Neural cell (in vitro differentiated cells): Measurements from ENCODE around the gene MCCC1. TPM values are rescaled to one million over a fixed set of nuclear protein-coding genes. Genes with fewer than 3 reads are reported as not detected.

ENCODE experiments used
- H2AFZ ChIP-seq: fragments of 200-600, 300-800 bp; sonication (generic), shearing (Covaris generic); 2 replicates; pipeline ENCODE4 v1.6.0; 2014; ENCODE audit warnings: low read depth, mild to moderate bottlenecking, antibody characterized with exemption, low read length, moderate library complexity
- H3F3A ChIP-seq: fragments of 200-600 bp; shearing (Covaris generic); 2 replicates; pipeline ENCODE4 v1.6.1; 2016; ENCODE audit warnings: mild to moderate bottlenecking, moderate library complexity, mixed read lengths, antibody characterized with exemption, low read length; ENCODE audit not compliant: insufficient read depth, poor library complexity, severe bottlenecking
- H3K27ac ChIP-seq: fragments of 200-600, 300-800 bp; sonication (generic), shearing (Covaris generic); 2 replicates; pipeline ENCODE4 v1.5.1; 2014; ENCODE audit warnings: mild to moderate bottlenecking, low read length, moderate library complexity
- H3K27me3 ChIP-seq: fragments of 300-800, 200-600 bp; sonication (generic), shearing (Covaris generic); 2 replicates; pipeline ENCODE4 v1.6.0; 2014; ENCODE audit warnings: mild to moderate bottlenecking, low read depth, low read length, moderate library complexity; ENCODE audit not compliant: insufficient read depth
- H3K36me3 ChIP-seq: fragments of 300-800, 200-600 bp; sonication (generic), shearing (Covaris generic); 2 replicates; pipeline ENCODE4 v1.5.1; 2014; ENCODE audit warnings: mild to moderate bottlenecking, antibody characterized with exemption, low read length, moderate library complexity; ENCODE audit not compliant: insufficient read depth
- H3K4me2 ChIP-seq: fragments of 300-800, 200-600 bp; sonication (generic), shearing (Covaris generic); 2 replicates; pipeline ENCODE4 v1.6.0; 2014; ENCODE audit warnings: mild to moderate bottlenecking, low read length
- H3K4me3 ChIP-seq: fragments of 300-800, 200-600 bp; sonication (generic), shearing (Covaris generic); 2 replicates; pipeline ENCODE4 v1.5.1; 2014; ENCODE audit warnings: mild to moderate bottlenecking, low read length, moderate library complexity
- H3K79me2 ChIP-seq: fragments of 200-600 bp; shearing (Covaris generic); replicated peaks from 2 replicates; pipeline ENCODE4 v1.6.0; 2014; ENCODE audit warnings: mild to moderate bottlenecking, low read length, moderate library complexity; ENCODE audit not compliant: insufficient read depth
- H3K9ac ChIP-seq: fragments of 300-800, 200-600 bp; sonication (generic), shearing (Covaris generic); 2 replicates; pipeline ENCODE4 v1.6.1; 2016; ENCODE audit warnings: mild to moderate bottlenecking, low read length, mixed read lengths
- H3K9me2 ChIP-seq: fragments of 200-600 bp; shearing (Covaris generic); 2 replicates; pipeline ENCODE4 v1.6.1; 2016; ENCODE audit warnings: mild to moderate bottlenecking, low read length, mixed read lengths; ENCODE audit not compliant: insufficient read depth
- H3K9me3 ChIP-seq: fragments of 200-600, 300-800 bp; sonication (generic), shearing (Covaris generic); 2 replicates; pipeline ENCODE4 v1.6.1; 2016; ENCODE audit warnings: mild to moderate bottlenecking, mixed run types, low read length, moderate library complexity, mixed read lengths
- H4K20me1 ChIP-seq: fragments of 200-600 bp; shearing (Covaris generic); 2 replicates; pipeline ENCODE4 v1.6.1; 2016; ENCODE audit warnings: mild to moderate bottlenecking, mixed run types; ENCODE audit not compliant: insufficient read depth
- CTCF ChIP-seq: fragments of 450-650 bp; IDR thresholded peaks from 2 replicates; pipeline ENCODE4 v1.5.1; 2014; ENCODE audit warnings: antibody characterized with exemption, mild to moderate bottlenecking, moderate library complexity; ENCODE audit not compliant: poor library complexity, severe bottlenecking
- EP300 ChIP-seq: fragments of 450-650 bp; conservative IDR thresholded peaks from 2 replicates; pipeline ENCODE4 v1.6.1; 2014; ENCODE audit warnings: antibody characterized with exemption, mild to moderate bottlenecking, moderate library complexity; ENCODE audit not compliant: poor library complexity, severe bottlenecking
- EZH2 ChIP-seq: fragments of 200-600, 300-800 bp; shearing (Covaris generic), sonication (generic); IDR thresholded peaks from 2 replicates; pipeline ENCODE4 v1.6.1; 2014; ENCODE audit warnings: antibody characterized with exemption, low read length, borderline replicate concordance, mild to moderate bottlenecking; ENCODE audit not compliant: insufficient read depth, poor library complexity, severe bottlenecking
- MXI1 ChIP-seq: fragments of 450-650 bp; conservative IDR thresholded peaks from 2 replicates; pipeline ENCODE4 v1.6.1; 2014; ENCODE audit warnings: antibody characterized with exemption, mild to moderate bottlenecking; ENCODE audit not compliant: poor library complexity, severe bottlenecking
- POLR2AphosphoS5 ChIP-seq: IDR thresholded peaks from 2 replicates; pipeline ENCODE4 v1.6.1; 2012
- RAD21 ChIP-seq: fragments of 450-650 bp; conservative IDR thresholded peaks from 2 replicates; pipeline ENCODE4 v1.6.1; 2014; ENCODE audit warnings: antibody characterized with exemption, mild to moderate bottlenecking, moderate library complexity
- REST ChIP-seq: IDR thresholded peaks from 2 replicates; pipeline ENCODE4 v1.6.1; 2012; ENCODE audit warnings: borderline replicate concordance
- SMC3 ChIP-seq: fragments of 450-650 bp; conservative IDR thresholded peaks from 2 replicates; pipeline ENCODE4 v1.6.1; 2014; ENCODE audit warnings: antibody characterized with exemption, mild to moderate bottlenecking, moderate library complexity; ENCODE audit not compliant: poor library complexity
- TAF1 ChIP-seq: IDR thresholded peaks from 2 replicates; pipeline ENCODE4 v1.6.1; 2012; ENCODE audit warnings: low read depth
- polyA plus RNA-seq: library from polyadenylated mRNA; depleted of rRNA; stranded (reverse); fragments of >200 nt; gene quantifications from 2 replicates; pipeline ENCODE4 v1.2.3, GENCODE V29; 2014

The MCCC1 gene
- polyA plus RNA-seq, 1 donor from 2014 or later, result 29.6 TPM

GRCh38 chr3:182978387-182978786, 120.9 kb downstream of the MCCC1 start:
- no peaks in the 10 kb centered on the region for H3F3A ChIP-seq
- no peaks in the 10 kb centered on the region for H3K27me3 ChIP-seq
- H3K27ac ChIP-seq, result no peak overlapping the region
- no peaks in the 10 kb centered on the region for H3K36me3 ChIP-seq
- H3K9me2 ChIP-seq, result no peaks in the 10 kb centered on the region
- H3K9ac ChIP-seq, result no peak overlapping the region
- H4K20me1 ChIP-seq, result no peaks in the 10 kb centered on the region
- peak overlapping the region; percentile 94 for H3K4me2 ChIP-seq
- peaks cover 56% of the 10 kb centered on the region for H3K79me2 ChIP-seq
- peak overlapping the region; percentile 80 for H3K4me3 ChIP-seq
- H2AFZ ChIP-seq, result no peak overlapping the region
- no peaks in the 10 kb centered on the region for H3K9me3 ChIP-seq
- no peak for TF ChIP-seq EZH2
- TF ChIP-seq MXI1, result no peak
- no peak for TF ChIP-seq SMC3
- no peak for TF ChIP-seq REST
- TF ChIP-seq POLR2AphosphoS5, result no peak
- TF ChIP-seq TAF1, result no peak
- no peak for TF ChIP-seq EP300
- TF ChIP-seq CTCF, result no peak
- TF ChIP-seq RAD21, result no peak

DNA sequence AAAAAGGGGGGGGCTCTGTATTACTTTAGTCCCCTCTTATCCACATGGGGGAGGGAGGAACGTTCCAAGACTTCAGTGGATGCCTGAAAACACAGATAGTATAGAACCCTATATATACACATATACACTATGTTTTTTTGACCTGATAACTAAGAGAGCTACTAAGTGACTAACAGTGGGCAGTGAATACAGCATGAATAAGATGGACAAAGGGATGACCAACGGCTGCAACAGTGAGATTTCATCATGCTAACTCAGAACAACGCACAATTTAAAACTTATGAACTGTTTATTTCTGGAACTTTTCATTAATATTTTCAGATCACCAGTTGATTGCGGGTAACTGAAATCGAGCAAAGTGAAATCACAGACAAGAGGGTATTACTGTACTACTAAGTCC, 126.2 kb downstream of the MCCC1 start:
- no peaks in the 10 kb centered on the region for H3K9me3 ChIP-seq
- peaks cover 83% of the 10 kb centered on the region for H3K79me2 ChIP-seq
- H2AFZ ChIP-seq, result no peak overlapping the region
- H3F3A ChIP-seq, result no peaks in the 10 kb centered on the region
- TF ChIP-seq TAF1 (no peak), REST (no peak), MXI1 (no peak), RAD21 (no peak), CTCF (no peak), EZH2 (no peak)
- H3K27ac ChIP-seq, result no peak overlapping the region
- no peak overlapping the region for H3K4me3 ChIP-seq
- no peak overlapping the region for H3K9ac ChIP-seq
- no peaks in the 10 kb centered on the region for H3K9me2 ChIP-seq
- no peaks in the 10 kb centered on the region for H3K36me3 ChIP-seq
- no peak overlapping the region for H3K4me2 ChIP-seq
- no peaks in the 10 kb centered on the region for H4K20me1 ChIP-seq
- H3K27me3 ChIP-seq, result no peaks in the 10 kb centered on the region
